ENCODE measurements around the gene RASAL2.

DNA sequence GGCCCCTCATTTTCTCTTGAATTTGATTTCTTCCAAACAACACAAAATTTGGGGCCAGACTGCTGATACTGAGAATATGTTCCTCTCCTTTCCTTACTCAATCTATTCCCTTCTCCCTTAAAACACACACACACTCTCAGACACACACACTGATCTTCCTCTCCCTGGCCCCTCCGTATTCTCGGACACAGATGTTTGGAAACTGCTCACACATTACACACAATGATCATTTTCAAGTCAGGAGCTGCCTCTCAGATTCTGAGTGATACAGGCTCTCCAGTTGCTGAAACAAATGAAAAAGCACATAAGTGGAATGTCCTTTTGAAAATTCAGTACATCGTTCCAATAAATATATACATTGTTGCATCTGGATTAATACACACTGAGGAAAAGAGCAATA lies 241.5 kb downstream of the RASAL2 start:
- no peak for TF ChIP-seq POLR2A (IDR thresholded peaks at IDR 0.05)
- TF ChIP-seq, protein P1, sequence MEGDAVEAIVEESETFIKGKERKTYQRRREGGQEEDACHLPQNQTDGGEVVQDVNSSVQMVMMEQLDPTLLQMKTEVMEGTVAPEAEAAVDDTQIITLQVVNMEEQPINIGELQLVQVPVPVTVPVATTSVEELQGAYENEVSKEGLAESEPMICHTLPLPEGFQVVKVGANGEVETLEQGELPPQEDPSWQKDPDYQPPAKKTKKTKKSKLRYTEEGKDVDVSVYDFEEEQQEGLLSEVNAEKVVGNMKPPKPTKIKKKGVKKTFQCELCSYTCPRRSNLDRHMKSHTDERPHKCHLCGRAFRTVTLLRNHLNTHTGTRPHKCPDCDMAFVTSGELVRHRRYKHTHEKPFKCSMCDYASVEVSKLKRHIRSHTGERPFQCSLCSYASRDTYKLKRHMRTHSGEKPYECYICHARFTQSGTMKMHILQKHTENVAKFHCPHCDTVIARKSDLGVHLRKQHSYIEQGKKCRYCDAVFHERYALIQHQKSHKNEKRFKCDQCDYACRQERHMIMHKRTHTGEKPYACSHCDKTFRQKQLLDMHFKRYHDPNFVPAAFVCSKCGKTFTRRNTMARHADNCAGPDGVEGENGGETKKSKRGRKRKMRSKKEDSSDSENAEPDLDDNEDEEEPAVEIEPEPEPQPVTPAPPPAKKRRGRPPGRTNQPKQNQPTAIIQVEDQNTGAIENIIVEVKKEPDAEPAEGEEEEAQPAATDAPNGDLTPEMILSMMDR (IDR thresholded peaks at IDR 0.05): no peak
- TF ChIP-seq POLR2AphosphoS5 (IDR thresholded peaks at IDR 0.05): no peak
